ENCODE measurements around the gene GPD1.
"Not testable (repeated sequence)": the region's sequence is repeated elsewhere in the genome, so short reads cannot be mapped to it uniquely, and the experiment has no call there.

Gene GPD1

DNA sequence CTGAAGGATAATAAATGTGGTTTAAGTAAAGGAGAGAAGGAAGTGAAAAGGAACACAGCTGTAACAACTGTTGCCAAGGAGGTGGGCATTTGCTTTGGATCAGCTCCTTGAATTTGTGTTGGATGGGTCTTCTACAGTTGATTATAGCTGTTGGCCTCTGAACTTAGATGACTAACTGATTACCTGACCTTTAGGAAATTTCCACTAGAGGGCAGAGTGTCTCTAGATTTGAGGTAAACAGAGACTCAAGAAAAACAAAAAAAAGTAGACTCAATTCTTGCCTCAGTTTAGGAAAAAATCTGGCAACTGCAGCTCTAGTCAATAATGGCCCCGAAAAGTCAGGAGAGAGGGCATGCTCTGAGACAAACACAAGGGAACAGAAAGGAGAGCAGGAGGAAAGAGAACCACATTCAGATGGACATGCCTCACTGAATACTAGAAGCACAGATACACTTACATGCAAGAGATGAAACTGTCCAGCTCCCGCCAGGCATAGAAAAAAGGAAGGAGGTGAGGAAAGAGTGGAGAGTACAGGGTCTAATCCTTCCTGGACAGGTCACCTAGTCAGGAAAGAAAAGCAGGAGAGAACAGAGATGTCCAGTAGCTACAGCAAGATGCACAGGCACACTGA, 28.8 kb downstream of the GPD1 start:
- DNase-seq: no peak

GRCh38 chr12:50142993-50143392, 39.2 kb downstream of the GPD1 start:
- DNase-seq: no peak

DNA sequence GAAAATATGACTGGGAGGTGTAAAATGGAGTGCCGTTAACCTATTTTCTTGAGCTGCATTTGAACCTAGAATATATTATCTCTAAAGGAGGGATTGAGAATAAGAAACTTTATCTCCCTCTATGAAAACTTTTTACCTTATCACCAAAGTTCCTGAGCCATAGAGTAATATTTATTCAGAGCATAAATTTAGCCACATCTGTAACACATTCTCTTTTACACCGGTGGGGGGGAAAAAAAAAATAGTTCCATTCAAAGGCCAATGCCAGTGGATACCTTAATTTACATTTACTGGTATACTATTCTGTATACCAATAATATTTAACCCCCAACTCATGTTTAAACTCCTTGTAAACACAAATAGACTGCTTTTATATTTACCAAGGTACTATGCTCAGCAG, 41.6 kb downstream of the GPD1 start:
- DNase-seq: no peak

DNA sequence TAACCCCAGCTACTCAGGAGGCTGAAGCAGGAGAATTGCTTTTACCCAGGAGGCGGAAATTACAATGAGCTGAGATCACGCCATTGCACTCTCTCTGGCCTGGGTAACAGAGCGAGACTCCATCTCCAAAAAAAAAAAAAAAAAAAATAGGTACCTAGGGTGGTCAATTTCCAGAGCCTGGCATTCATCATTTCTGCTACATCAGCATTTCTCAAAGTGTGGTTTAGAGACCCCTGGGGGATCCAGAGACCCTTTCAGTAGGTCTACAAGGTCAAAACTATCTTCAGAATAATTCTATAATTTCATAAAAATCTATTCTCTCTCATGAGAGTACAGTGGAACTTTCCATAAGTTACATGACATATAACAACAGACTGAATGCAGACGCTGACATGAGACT, 43.5 kb downstream of the GPD1 start:
- DNase-seq: no peak

DNA sequence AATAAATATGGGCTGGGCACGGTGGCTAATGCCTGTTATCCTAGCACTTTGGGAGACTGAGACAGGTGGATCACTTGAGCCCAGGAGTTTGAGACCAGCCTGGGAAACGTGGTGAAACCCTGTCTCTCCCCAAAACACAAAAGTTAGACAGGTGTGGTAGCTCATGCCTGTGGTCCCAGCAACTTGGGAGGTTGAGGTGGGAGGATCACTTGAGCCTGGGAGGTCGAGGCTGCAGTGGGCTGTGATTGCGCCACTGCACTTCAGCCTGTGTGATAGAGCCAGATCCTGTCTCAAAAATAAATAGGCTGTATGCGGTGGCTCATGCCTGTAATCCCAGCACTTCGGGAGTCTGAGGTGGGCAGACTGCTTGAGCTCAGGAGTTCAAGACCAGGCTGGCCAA, 44.2 kb downstream of the GPD1 start:
- DNase-seq: not testable (repeated sequence)

GRCh38 chr12:50149311-50149710, 45.5 kb downstream of the GPD1 start:
- no peak for DNase-seq

- DNase-seq: no peak
These were observed 47.4 kb downstream of the GPD1 start for GRCh38 chr12:50151047-50151687.

GRCh38 chr12:50154947-50155346, 51.1 kb downstream of the GPD1 start:
- not testable (repeated sequence) for DNase-seq

DNA sequence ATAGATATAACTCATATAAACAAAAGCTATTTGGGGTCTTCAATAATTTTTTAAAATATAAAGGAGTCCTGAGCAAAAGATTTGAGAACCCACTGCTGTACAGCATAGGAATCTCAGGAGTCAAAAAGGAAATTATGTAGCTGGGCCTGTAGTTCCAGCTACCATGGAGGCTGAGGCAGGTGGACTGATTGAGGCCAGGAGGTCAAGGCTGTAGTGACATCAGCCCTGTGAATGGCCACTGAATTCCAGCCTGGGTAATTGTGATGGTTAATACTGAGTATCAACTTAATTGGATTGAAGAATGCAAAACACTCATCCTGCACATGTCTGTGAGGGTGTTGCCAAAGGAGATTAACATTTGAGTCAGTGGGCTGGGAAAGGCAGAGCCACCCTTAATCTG, 52.8 kb downstream of the GPD1 start:
- DNase-seq: no peak

DNA sequence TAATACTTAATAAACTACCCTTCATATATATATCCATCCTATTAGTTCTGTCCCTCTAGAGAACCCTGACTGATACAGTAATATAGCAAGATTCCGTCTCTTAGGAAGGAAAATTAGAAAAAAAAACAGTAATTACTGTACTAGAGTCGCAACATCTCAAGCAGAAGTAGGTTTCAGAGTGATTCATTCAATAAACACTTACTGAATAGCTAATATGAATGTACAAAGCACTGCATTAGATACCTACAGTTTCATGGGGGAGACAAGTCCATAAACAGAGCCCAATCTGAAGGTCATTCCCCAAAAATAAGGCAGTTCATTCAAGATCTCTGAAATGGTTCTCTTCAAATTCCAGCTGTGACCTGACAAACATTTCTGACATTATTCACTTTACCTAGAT, 53.5 kb downstream of the GPD1 start:
- no peak for DNase-seq

DNA sequence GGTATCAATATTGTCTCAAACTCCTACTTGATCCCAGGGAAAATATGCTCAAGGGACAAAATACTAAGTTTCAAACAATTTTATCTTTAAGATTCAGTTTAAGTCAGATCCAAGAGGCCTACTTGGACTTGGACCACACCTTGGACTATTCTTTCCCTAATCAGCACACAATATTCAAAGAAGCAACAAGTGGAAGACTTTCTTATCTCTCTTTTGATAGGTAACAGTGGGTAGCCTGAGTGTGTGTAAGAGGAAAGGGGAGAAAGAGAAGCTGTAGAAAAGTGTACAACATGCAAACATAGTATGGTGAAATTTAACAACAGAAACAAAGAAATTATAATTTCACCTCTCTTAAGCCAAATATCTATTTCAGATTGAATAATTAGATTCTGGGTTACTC, 56.8 kb downstream of the GPD1 start:
- no peak for DNase-seq

All from activated CD4-positive, alpha-beta T cell treated with anti-CD3 and anti-CD28 coated beads, Interleukin-2, amount 50 U/mL, for 48 hours (primary cell).